AG04449 (cell line): ENCODE results near the gene EXOSC6.
A peak's percentile ranks its signal among the peaks of the same experiment; 100 is the strongest.
"Not testable (repeated sequence)": the region's sequence is repeated elsewhere in the genome, so short reads cannot be mapped to it uniquely, and the experiment has no call there.

Experiments
- CTCF ChIA-PET: fragments of 350-600 bp; formaldehyde crosslinking; extraction: SDS; loops from one replicate; lab custom pipeline; 2021; ENCODE audit warnings: antibody characterized with exemption; lab: Yijun Ruan, JAX
- POLR2A ChIA-PET: fragments of 400-600, 350-600 bp; formaldehyde crosslinking; extraction: SDS; loops from one replicate; lab custom pipeline; 2020; ENCODE audit warnings: antibody characterized with exemption, inconsistent platforms; lab: Yijun Ruan, JAX
- DNase-seq: peaks from one replicate; pipeline ENCODE4 v3.0.0-alpha.2; 2010; ENCODE audit warnings: low read depth, low spot score
- H3K4me3 ChIP-seq: 2 replicates; pipeline ENCODE4 v1.5.1; 2011; ENCODE audit warnings: low read depth, mild to moderate bottlenecking, control low read depth, low read length
- TF ChIP-seq, protein P1 (sequence below): IDR thresholded peaks from one replicate; pipeline ENCODE4 v1.5.1; 2011; ENCODE audit warnings: mild to moderate bottlenecking, moderate library complexity, low read length, control low read depth, inconsistent platforms; ENCODE audit not compliant: insufficient read depth; ENCODE audit errors: missing control alignments

Gene EXOSC6

DNA sequence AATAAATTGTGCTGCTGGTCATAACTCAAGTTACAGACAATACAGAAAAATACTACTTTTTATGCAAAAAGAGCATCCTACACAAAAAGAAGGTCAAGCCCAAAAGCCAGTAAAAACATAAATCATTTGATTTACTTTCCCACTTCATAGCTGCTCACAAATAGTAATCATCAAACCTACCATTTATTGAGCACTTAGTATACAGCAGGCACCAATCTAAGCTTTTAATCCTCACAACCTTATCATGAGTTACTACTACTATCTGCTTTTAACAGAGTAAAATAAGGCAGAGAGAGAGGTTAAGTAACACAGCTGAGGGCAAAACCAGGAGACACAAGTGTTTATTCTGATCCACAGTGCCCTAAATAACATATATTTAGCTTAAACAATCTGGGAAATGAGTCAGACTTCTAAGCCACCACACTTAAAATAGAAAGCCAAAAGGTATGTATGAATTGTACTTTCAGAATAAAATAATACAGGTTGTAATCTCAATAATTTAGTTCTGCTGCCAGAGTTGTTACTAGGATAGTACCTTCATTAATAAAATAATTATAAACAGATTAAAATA lies 39.3 kb upstream of the EXOSC6 start:
- ChIA-PET POLR2A (interaction anchor here (0.5 to 0.7 kb wide), 2 partner anchors 9 to 60 kb away, joined by 3 to 5 read pairs; no protein-coding TSS in a partner anchor), CTCF (interaction anchor here (1.0 kb wide), 1 partner anchor 8 kb away, joined by 3 read pairs; the partner anchor contains the start of gene DDX19B)
- no peak for DNase-seq
- no peak overlapping the region for H3K4me3 ChIP-seq
- TF ChIP-seq, protein P1, sequence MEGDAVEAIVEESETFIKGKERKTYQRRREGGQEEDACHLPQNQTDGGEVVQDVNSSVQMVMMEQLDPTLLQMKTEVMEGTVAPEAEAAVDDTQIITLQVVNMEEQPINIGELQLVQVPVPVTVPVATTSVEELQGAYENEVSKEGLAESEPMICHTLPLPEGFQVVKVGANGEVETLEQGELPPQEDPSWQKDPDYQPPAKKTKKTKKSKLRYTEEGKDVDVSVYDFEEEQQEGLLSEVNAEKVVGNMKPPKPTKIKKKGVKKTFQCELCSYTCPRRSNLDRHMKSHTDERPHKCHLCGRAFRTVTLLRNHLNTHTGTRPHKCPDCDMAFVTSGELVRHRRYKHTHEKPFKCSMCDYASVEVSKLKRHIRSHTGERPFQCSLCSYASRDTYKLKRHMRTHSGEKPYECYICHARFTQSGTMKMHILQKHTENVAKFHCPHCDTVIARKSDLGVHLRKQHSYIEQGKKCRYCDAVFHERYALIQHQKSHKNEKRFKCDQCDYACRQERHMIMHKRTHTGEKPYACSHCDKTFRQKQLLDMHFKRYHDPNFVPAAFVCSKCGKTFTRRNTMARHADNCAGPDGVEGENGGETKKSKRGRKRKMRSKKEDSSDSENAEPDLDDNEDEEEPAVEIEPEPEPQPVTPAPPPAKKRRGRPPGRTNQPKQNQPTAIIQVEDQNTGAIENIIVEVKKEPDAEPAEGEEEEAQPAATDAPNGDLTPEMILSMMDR, result no peak

DNA sequence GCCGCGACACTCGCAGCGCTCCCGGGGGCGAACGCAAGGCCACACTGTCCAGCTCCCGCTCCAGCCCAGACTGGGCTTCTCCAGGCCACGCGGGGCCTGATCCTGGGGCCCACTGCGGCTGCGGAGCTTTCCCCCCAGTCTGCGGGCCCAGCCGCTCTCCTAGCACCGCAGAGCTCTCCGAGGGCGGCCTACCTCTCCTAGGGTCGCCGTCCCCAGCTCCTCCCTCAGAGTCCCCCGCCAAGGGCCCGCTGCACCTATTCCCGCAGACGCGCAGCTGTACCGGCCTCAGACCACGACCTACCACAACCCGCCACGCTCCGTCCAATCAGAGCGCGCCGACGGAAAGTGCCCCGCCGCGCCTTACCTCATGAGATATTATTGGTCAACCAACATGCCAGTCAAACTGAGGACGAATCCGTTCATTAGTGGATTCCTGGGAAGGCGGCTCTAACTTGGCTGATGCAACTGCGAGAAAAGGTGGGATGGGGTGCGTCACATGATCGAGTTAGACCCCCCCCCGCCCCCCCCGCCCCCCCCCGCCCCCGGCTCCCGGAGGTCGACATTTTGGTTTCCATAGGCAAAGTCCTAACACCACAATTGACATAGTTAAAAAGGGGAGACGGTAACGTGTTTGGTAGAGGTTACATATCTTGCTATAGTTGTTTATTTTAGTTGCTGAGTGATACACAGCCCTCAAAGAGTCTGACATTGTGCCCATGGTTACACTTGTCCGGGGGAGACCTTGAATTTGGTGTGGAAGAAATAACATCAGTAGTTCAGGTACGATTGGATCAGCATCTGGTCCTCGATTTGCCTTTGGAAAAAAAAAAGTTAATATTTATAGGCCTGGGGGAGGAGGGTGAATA lies 37.7 kb upstream of the EXOSC6 start, which contains the start of gene AARS1:
TSS of gene AARS1 (minus strand) at position 278 of the 866 bp plus-strand sequence. CDS start 6,743 bp downstream, outside the sequence.
- ChIA-PET POLR2A (interaction anchor here (0.9 to 1.8 kb wide), 5 partner anchors 9 to 175 kb away, joined by 3 to 8 read pairs (median 5); partner anchors contain the start of genes DDX19B and PDPR), CTCF (interaction anchor here (1.0 to 2.7 kb wide), 3 partner anchors 10 to 36 kb away, joined by 3 to 9 read pairs (median 3); partner anchors contain the start of gene DDX19B)
- H3K4me3 ChIP-seq, result peak within 1 kb of the TSS; percentile 85
- TF ChIP-seq, protein P1, result no peak
- DNase-seq, result peak; percentile 99

DNA sequence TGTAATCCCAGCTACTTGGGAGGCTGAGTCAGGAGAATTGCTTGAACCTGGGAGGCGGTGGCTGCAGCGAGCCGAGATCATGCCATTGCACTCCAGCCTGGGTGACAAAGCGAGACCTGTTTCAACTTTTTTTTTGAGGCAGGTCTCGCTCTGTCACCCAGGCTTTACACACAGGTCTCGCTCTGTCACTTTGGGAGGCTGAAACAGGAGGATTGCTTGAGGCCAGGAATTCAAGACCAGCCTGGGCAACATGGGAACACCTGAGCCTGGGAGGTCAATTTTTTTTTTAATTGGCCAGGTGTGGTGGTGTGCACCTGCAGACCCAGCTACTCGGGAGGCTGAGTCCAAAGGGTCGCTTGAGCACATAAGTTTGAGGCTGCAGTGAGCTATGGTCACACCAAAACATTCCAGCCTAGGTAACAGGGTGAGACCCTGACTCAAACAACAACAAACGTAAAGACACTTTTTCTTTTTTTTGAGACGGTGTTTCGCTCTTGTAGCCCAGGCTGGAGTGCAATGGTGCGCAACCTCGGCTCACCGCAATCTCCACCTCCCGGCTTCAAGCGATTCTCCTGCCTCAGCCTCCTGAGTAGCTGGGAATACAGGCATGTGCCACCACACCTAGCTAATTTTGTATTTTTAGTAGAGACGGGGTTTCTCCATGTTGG lies 35.7 kb upstream of the EXOSC6 start:
- DNase-seq, result not testable (repeated sequence)
- POLR2A ChIA-PET, result interaction anchor here (0.9 kb wide), 1 partner anchor 12 kb away, joined by 3 read pairs; no protein-coding TSS in a partner anchor
- peak overlapping the region; percentile 85 for H3K4me3 ChIP-seq
- CTCF ChIA-PET, result interaction anchor here (0.5 to 2.7 kb wide), 3 partner anchors 12 to 30 kb away, joined by 3 to 9 read pairs (median 3); no protein-coding TSS in a partner anchor

DNA sequence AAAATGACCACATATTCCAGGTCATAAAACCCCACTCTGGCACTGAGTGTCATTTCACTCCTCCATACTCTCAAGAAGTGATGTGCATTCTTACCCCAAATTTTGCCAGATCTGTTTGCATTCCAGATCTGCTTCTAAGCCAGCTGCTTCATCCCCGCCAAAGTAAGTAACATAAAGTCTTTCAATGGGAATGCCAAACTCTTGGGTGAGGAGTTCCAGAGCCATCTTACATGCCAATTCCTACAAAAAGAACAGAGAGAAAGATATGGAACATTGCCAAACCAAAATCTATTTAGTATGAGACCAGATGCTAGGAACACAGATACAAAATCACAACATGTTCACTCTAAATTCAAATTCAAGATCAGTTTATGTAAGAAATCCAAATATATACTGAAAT lies 24.7 kb upstream of the EXOSC6 start:
- TF ChIP-seq, protein P1, result no peak
- H3K4me3 ChIP-seq, result no peak overlapping the region
- no peak for DNase-seq
- POLR2A ChIA-PET, result no interaction called here
- CTCF ChIA-PET, result interaction anchor here (1.5 kb wide), 1 partner anchor 9 kb away, joined by 8 read pairs; no protein-coding TSS in a partner anchor

DNA sequence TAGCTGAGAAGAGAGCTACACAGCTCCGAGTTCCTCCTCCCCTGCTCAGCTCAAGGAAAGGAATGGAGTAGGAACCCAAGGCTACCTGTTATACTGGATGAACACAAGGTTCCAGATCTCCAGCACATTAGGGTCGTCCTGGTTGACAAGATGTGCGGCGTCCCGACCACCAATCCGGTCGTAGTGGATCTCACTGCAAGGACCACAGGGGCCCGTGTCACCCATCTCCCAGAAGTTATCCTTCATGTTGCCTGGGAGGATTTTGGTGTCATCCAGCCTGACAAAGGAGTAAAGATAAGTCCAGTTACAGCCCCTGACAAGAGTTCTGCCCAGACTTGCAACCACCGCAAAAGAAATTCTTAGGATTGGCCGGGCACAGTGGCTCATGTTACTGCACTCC lies 20.0 kb upstream of the EXOSC6 start:
- no peak for DNase-seq
- ChIA-PET CTCF (interaction anchor here (1.5 to 1.7 kb wide), 3 partner anchors 9 to 17 kb away, joined by 6 to 8 read pairs (median 7); no protein-coding TSS in a partner anchor), POLR2A (interaction anchor here (0.7 kb wide), 2 partner anchors 12 to 38 kb away, joined by 3 read pairs; no protein-coding TSS in a partner anchor)
- no peak overlapping the region for H3K4me3 ChIP-seq
- TF ChIP-seq, protein P1, result no peak

DNA sequence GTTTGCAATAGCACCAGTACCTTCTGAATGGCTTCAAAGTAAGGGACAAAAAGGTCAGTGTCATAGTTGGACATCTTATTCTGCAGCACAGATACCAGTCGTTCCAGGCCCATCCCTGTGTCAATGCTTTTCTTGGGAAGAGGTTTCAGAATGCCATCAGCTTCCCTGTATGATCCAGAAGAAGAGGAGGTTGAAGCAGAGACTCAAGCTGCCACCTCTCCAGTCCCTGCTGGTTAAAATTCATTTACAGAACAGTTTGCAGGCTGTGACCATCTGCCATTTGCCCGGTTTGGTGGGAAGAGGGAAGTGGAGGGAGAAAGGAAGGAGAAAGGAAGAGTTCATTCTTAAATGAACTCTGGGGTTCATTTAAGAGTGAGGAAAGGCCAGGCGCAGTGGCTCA lies 18.4 kb upstream of the EXOSC6 start:
- ChIA-PET POLR2A (no interaction called here), CTCF (interaction anchor here (0.7 to 1.5 kb wide), 3 partner anchors 10 to 16 kb away, joined by 3 to 7 read pairs (median 6); no protein-coding TSS in a partner anchor)
- H3K4me3 ChIP-seq, result no peak overlapping the region
- DNase-seq, result no peak
- TF ChIP-seq, protein P1, result no peak
